OCI-LY7 (cell line): ENCODE data around the gene TEN1.
"Not testable (repeated sequence)": the region's sequence is repeated elsewhere in the genome, so short reads cannot be mapped to it uniquely, and the experiment has no call there.

Source experiments
- EZH2phosphoT487 ChIP-seq: fragments of 200-600 bp; sonication (generic); IDR thresholded peaks from 2 replicates; pipeline ENCODE4 v1.6.1; 2018; ENCODE audit warnings: low read depth, borderline replicate concordance, mild to moderate bottlenecking, mixed run types, antibody characterized with exemption, low read length, moderate library complexity, mixed read lengths
- TF ChIP-seq, protein P1 (sequence below): fragments of 200-600 bp; sonication (generic); conservative IDR thresholded peaks from 2 replicates; pipeline ENCODE4 v1.5.1; 2014; ENCODE audit warnings: mild to moderate bottlenecking, antibody characterized with exemption, low read length, moderate library complexity, mixed read lengths

DNA sequence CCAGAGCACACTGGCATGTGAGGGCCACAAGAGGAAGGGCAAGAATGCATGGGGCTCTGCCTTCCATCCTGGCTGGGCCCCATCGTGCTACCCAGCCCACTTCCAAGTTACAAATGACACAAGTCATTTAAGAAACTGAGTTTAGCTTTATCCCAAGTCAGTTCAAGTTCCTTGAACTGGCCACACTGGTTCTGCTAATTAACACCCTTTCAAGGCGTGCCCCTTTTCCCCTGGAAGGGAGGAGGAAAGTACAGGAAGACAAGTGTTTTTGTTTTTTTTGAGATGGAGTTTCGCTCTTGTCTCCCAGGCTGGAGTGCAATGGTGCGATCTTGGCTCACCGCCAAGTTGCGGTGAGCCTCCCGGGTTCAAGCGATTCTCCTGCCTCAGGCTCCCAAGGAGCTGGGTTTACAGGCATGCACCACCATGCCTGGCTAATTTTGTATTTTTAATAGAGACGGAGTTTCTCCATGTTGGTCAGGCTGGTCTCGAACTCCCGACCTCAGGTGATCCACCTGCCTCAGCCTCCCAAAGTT, 65.5 kb downstream of the TEN1 start:
- TF ChIP-seq, protein P1, sequence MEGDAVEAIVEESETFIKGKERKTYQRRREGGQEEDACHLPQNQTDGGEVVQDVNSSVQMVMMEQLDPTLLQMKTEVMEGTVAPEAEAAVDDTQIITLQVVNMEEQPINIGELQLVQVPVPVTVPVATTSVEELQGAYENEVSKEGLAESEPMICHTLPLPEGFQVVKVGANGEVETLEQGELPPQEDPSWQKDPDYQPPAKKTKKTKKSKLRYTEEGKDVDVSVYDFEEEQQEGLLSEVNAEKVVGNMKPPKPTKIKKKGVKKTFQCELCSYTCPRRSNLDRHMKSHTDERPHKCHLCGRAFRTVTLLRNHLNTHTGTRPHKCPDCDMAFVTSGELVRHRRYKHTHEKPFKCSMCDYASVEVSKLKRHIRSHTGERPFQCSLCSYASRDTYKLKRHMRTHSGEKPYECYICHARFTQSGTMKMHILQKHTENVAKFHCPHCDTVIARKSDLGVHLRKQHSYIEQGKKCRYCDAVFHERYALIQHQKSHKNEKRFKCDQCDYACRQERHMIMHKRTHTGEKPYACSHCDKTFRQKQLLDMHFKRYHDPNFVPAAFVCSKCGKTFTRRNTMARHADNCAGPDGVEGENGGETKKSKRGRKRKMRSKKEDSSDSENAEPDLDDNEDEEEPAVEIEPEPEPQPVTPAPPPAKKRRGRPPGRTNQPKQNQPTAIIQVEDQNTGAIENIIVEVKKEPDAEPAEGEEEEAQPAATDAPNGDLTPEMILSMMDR, result not testable (repeated sequence)
- not testable (repeated sequence) for TF ChIP-seq EZH2phosphoT487
